ENCODE data around the gene ELF1.

The ELF1 gene

DNA sequence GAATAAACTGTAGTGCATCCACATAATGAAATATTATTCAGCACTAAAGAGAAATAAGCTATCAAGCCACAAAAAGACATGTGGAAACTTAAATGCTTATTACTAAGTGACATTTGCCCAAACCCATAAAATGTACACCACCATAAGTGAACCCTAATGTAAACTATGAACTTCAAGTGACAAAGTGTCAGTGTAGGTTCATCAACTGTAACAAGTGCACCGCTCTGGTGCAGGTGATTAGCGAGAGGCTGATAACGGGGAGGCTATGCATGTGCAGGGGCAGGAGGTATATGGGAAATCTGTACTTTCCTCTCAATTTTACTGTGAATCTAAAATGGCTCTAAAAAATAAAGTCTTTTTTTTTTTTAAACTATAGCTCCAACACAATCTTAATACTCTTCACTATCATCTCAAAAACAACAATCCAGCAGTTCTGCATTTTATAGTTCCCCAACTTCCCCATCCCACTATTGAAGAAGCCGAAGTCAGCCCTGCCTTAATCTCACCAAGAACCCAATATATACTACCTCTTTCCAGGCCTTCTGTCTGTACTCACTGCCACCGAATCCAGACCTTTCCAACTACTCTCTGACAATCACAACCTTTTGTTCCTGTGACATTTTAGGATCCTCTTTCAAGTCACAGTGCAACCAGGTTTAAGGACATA, 22.6 kb downstream of the ELF1 start:
- H3K27me3 ChIP-seq (ENCODE audit: control insufficient read depth, insufficient read depth, low read length): no peaks in the 10 kb centered on the region
- no peaks in the 10 kb centered on the region for H3K36me3 ChIP-seq (ENCODE audit: control insufficient read depth, insufficient read depth, low read length)
- no peak overlapping the region for H3K4me3 ChIP-seq (ENCODE audit: low read length)
- peaks cover 46% of the 10 kb centered on the region for H3K4me1 ChIP-seq (ENCODE audit: control insufficient read depth, insufficient read depth, low read length)
- no peaks in the 10 kb centered on the region for H3K9me3 ChIP-seq (ENCODE audit: control insufficient read depth, low read length)
- no peak overlapping the region for H3K9ac ChIP-seq (ENCODE audit: low read length)

DNA sequence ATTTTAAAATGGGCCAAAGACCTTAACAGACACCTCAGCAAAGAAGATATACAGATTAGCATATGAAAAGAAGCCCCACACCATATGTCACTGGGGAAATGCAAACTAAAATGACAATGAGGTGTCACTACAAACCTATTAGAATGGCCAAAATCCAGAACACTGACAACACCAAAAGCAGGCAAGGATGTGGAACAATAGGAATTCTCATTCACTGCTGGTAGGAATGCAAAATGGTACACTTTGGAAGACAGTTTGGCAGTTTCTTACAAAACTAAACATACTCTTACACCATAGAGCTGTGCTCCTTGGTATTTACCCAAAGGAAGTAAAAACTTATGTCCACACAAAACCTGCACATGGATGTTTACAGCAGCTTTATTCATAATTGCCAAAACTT, 23.1 kb downstream of the ELF1 start:
- H3K4me1 ChIP-seq (ENCODE audit: control insufficient read depth, insufficient read depth, low read length): peaks cover 42% of the 10 kb centered on the region
- no peak overlapping the region for H3K4me3 ChIP-seq (ENCODE audit: low read length)
- no peaks in the 10 kb centered on the region for H3K36me3 ChIP-seq (ENCODE audit: control insufficient read depth, insufficient read depth, low read length)

DNA sequence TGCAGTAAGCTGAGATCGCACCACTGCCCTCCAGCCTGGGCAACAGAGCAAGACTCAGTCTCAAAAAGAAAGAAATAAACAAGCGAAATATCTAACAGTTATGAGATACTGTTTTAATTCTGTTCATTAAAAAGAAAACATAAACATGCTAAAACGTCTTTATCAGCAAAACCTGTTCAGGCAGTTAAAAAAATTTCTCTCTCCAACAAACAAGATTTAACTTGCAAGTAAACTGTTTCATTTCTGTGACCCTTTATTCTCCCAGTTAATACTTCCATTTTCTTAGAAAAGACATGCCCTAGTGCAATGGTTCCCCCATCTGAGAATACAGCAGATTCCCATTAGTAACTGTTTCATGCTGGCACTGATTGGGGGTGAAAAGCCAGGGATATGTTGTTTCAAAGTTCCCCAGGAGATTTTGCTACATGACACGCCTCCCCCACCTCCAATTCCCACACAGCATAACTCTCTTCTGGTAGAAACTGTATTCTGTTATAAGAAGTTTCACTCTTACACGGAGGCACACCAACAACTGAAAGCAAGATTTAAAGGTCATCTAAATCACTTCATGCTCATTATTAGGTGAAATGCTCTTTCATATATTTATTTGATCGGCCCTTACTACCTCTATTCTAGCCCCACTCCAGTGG, 24.4 kb downstream of the ELF1 start:
- H3K9me3 ChIP-seq (ENCODE audit: control insufficient read depth, low read length): no peaks in the 10 kb centered on the region
- H3K9ac ChIP-seq (ENCODE audit: low read length): peak overlapping the region; percentile 24
- no peaks in the 10 kb centered on the region for H3K36me3 ChIP-seq (ENCODE audit: control insufficient read depth, insufficient read depth, low read length)
- no peaks in the 10 kb centered on the region for H3K27me3 ChIP-seq (ENCODE audit: control insufficient read depth, insufficient read depth, low read length)
- no peak overlapping the region for H3K4me3 ChIP-seq (ENCODE audit: low read length)
- H3K4me1 ChIP-seq (ENCODE audit: control insufficient read depth, insufficient read depth, low read length): peaks cover 42% of the 10 kb centered on the region

More for the DNA sequence above, 23.1 kb downstream of the ELF1 start:
- no peak overlapping the region for H3K9ac ChIP-seq (ENCODE audit: low read length)
- H3K9me3 ChIP-seq (ENCODE audit: control insufficient read depth, low read length): no peaks in the 10 kb centered on the region
- no peaks in the 10 kb centered on the region for H3K27me3 ChIP-seq (ENCODE audit: control insufficient read depth, insufficient read depth, low read length)

DNA sequence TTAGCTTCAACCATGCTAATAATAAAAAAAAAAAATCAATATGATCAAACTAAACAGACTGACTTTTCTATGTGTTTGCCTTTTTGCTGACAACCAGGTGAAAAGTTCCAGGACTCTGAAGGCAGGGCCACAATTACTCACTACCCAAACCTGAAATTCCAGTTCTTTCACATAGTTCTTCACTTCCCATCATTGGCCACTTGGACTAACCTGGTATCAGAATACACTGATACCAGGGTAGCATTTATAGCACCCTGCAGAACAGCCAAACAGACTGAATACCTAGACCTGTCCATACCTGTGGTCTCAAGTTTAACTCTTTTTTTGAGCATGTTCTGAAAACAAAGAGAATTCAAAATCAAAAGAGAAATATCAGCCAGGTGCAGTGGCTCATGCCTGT, 25.1 kb downstream of the ELF1 start:
- no peak overlapping the region for H3K9ac ChIP-seq (ENCODE audit: low read length)
- no peaks in the 10 kb centered on the region for H3K27me3 ChIP-seq (ENCODE audit: control insufficient read depth, insufficient read depth, low read length)
- no peaks in the 10 kb centered on the region for H3K36me3 ChIP-seq (ENCODE audit: control insufficient read depth, insufficient read depth, low read length)
- peaks cover 42% of the 10 kb centered on the region for H3K4me1 ChIP-seq (ENCODE audit: control insufficient read depth, insufficient read depth, low read length)
- H3K9me3 ChIP-seq (ENCODE audit: control insufficient read depth, low read length): no peaks in the 10 kb centered on the region
- H3K4me3 ChIP-seq (ENCODE audit: low read length): no peak overlapping the region

DNA sequence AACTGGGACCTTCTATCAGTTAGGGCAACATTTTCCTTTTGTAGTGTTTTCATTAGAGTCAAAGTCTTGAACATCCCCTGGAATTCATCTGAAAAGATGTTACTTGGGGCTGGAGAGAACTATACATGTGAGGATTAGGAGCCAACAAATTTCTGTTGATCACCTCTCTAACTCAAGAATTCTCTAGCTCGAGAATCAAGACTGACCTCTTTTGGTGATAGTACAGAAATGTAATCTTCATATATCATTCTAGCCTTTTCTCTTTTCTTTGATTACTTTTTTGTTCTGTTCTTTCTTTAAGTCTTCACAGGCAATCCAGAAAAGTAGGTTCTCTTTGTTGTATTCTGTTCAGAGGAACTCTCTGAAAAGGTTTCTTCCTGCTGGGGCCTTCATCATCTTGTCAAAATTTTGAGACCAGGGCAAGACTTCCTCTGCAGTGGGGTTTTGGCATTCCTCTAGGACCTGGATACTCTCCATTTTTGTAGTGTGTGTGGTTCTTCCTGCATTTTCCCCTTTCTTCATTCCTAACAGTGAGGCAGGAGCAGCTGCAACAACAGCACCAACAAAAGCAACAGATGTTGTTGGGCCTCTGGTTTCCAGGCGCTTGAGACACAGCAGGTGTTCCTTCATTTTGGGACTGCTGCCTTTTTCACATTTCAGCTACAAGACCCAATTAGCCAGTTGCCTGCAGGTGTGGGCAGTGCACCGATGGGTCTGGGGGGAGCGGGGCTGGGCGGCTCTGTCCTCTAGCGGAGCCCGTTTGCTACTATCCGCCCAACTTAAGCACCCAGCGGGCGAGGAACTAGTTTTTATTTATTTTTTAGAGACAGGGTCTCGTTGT, 26.2 kb downstream of the ELF1 start:
- Histone ChIP-seq H3K9ac (ENCODE audit: low read length) (peak overlapping the region; percentile 40), H3K9me3 (ENCODE audit: control insufficient read depth, low read length) (no peaks in the 10 kb centered on the region), H3K27me3 (ENCODE audit: control insufficient read depth, insufficient read depth, low read length) (no peaks in the 10 kb centered on the region), H3K4me1 (ENCODE audit: control insufficient read depth, insufficient read depth, low read length) (peaks cover 38% of the 10 kb centered on the region), H3K36me3 (ENCODE audit: control insufficient read depth, insufficient read depth, low read length) (no peaks in the 10 kb centered on the region), H3K4me3 (ENCODE audit: low read length) (no peak overlapping the region)

DNA sequence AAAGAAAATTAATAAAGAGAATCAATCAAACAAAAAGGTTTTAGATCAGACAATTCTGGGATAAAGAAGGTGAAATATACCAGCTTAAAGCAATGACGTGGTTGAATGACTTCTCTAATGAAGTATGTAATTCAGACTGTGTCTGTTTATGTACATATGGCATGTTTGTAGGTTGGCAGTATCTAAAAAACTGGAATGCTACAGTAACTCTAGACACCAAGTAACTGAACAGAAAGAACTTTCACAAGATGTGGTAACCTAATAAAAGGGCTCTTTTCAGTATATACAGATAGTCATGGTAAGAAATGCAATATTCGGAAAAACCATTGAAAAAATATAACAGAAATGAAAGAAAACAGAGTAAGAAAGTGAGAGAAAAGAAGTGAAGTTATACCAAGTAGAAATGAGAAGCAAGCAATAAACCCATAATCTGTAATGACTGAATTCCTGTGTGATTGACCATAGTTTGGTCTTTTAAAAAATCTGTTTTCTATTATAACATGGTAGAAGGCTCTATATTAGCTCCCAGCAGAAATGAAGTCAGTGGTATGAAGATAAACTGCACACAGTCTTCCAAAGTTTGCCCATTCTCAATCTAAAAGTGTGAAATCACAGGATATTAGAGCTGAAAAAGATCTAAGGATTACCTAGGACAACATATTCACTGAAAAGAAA, 31.4 kb downstream of the ELF1 start:
- Histone ChIP-seq H3K9ac (ENCODE audit: low read length) (no peak overlapping the region), H3K4me3 (ENCODE audit: low read length) (no peak overlapping the region), H3K9me3 (ENCODE audit: control insufficient read depth, low read length) (no peaks in the 10 kb centered on the region), H3K4me1 (ENCODE audit: control insufficient read depth, insufficient read depth, low read length) (peaks cover 43% of the 10 kb centered on the region), H3K36me3 (ENCODE audit: control insufficient read depth, insufficient read depth, low read length) (no peaks in the 10 kb centered on the region), H3K27me3 (ENCODE audit: control insufficient read depth, insufficient read depth, low read length) (no peaks in the 10 kb centered on the region)

DNA sequence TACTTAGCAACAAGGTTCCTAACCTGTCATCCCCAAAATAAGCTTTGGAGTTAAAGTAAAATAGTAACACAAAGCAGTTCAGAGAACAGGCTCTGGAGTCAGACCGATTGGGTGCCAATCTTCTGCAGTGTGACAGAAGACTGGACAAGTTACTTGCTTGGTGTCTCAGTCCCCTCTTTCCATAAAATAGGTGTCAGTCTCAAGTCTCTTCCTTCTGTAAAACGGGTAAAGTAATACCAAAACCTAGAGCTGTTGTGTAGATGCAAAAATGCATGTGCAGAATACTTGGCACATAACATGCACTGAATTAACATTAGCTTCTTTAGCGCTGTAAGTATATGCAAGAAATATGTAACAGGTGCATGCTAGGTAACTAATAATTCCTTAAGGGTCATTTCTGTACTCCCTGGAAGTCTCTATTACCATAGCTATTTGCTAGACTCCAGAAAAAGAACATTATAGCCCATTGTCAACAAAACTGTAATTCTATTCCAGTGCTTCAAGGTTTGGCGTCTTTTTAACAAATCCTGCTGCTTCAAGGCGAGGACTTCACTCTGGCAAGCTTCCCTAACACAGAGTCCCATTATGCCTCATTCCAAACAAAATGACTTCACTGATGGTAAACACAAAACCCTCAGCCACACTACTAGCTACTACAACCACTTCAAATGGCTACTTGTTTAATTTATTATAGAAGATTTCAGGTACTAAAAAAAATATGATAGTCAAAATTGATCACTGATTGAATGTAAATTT, 32.8 kb downstream of the ELF1 start:
- peak overlapping the region; percentile 8 for H3K9ac ChIP-seq (ENCODE audit: low read length)

DNA sequence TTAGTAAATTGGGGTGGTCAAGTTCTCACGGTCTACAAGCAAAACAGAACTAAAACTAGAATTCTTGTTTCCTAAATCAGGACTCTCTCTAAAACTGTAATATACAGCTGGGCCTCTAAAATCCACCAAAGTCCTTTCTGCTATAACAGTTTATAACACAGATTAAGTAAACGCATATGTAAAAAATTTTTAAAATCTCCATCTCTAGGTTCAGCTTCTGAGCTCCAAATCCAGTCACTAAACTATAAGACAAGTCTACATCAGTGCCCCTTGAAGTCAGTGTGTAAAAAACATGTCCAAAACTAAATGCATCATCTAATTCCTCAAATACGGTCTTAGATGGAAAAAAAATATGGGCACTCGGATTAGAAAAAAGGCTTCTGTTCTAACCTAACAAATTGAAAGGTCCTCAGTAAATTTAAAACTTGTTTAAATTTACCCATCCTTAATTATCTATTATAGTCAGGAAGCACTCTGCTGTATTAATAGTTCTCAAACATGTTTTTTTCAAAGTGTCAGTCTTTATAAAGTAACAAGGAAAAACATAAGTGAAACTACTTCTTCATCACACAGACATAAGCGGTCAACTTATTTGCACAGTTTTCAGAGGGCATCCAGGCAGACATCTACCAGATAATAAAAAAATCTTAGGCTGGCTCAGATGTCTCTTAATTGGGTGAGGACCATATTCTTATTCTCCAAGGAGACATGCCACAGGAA, 33.6 kb downstream of the ELF1 start:
- Histone ChIP-seq H3K9me3 (ENCODE audit: control insufficient read depth, low read length) (no peaks in the 10 kb centered on the region), H3K9ac (ENCODE audit: low read length) (peak overlapping the region; percentile 52), H3K4me1 (ENCODE audit: control insufficient read depth, insufficient read depth, low read length) (peaks cover 36% of the 10 kb centered on the region), H3K36me3 (ENCODE audit: control insufficient read depth, insufficient read depth, low read length) (no peaks in the 10 kb centered on the region), H3K27me3 (ENCODE audit: control insufficient read depth, insufficient read depth, low read length) (no peaks in the 10 kb centered on the region), H3K4me3 (ENCODE audit: low read length) (no peak overlapping the region)

More for the DNA sequence above, 32.8 kb downstream of the ELF1 start:
- H3K4me1 ChIP-seq (ENCODE audit: control insufficient read depth, insufficient read depth, low read length): peaks cover 36% of the 10 kb centered on the region
- H3K27me3 ChIP-seq (ENCODE audit: control insufficient read depth, insufficient read depth, low read length): no peaks in the 10 kb centered on the region
- H3K4me3 ChIP-seq (ENCODE audit: low read length): no peak overlapping the region
- H3K36me3 ChIP-seq (ENCODE audit: control insufficient read depth, insufficient read depth, low read length): no peaks in the 10 kb centered on the region
- H3K9me3 ChIP-seq (ENCODE audit: control insufficient read depth, low read length): no peaks in the 10 kb centered on the region

DNA sequence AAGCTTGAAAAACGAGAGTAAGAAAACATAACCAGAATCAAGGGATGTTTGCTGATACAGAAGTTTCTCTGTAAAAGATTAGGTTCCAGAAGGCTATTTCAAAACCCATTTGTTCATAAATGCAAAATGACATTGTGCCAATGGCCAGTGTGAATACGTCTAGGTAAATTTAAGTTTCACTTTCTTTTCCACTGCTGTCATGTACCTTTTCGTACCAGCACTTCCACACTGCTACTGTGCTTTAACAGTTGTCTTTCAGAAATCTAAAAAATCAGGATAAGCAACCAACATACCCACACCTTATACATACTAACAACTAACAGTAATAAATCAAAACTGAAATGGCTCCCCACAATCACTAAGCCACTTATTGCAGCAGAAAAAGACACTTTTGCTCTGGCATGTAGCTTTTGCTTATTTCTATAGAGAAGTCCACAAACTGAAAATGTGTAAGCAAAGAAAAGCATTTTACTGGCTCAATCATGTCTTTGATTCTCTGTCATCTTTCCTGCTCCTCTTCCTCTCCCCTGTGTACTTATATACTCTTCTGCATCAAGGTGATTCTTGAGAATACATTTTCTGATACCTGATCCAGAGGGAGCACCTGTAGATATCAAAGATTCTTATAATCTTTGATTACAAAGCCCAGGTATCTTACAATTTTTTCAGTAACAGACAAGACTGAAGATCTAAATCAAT, 34.3 kb downstream of the ELF1 start:
- Histone ChIP-seq H3K4me1 (ENCODE audit: control insufficient read depth, insufficient read depth, low read length) (peaks cover 40% of the 10 kb centered on the region), H3K36me3 (ENCODE audit: control insufficient read depth, insufficient read depth, low read length) (no peaks in the 10 kb centered on the region), H3K9me3 (ENCODE audit: control insufficient read depth, low read length) (no peaks in the 10 kb centered on the region), H3K4me3 (ENCODE audit: low read length) (peak overlapping the region; percentile 3), H3K27me3 (ENCODE audit: control insufficient read depth, insufficient read depth, low read length) (no peaks in the 10 kb centered on the region), H3K9ac (ENCODE audit: low read length) (peak overlapping the region; percentile 52)

DNA sequence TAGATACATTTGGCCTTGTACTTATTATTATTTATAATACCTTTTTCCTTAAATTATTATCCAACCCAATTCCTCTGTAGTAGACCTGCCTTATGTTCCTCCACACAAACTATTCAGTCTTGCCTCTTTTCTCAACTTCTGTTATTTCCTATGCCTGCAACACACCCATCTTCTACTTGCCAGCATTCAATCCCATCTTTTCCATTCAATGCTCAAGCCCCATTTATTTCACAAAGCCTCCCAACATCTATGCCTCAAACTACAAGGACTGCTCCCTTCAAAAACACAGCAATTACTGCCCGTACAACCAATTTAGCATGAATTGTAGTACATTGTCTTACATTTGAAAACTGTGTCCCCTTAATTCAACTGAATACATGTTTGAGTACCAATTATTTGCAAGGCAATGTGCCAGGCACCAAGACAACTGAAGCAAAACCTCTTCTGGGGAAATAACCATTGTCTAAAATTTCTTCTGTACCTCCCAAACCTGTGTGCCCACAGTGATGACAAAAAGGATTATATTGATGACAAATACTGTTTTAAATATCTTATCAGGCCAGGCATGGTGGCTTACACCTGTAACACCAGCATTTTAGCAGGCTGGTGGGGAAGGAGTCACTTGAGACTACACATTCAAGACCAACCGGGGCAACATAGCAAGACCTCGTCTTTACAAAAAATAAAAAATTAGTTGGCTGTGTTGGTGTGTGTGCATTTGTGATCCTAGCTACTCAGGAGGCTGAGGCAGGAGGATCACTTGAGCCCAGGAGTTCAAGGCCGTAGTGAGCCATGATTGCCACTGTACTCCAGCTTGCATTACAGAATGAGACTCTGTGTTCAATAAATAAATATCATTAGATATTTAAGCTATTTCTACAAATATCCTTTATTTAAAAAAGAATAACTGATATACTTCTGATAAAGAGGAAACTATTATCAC, 35.1 kb downstream of the ELF1 start:
- H3K27me3 ChIP-seq (ENCODE audit: control insufficient read depth, insufficient read depth, low read length): no peaks in the 10 kb centered on the region
- peaks cover 41% of the 10 kb centered on the region for H3K4me1 ChIP-seq (ENCODE audit: control insufficient read depth, insufficient read depth, low read length)
- H3K4me3 ChIP-seq (ENCODE audit: low read length): no peak overlapping the region
- no peaks in the 10 kb centered on the region for H3K9me3 ChIP-seq (ENCODE audit: control insufficient read depth, low read length)
- H3K9ac ChIP-seq (ENCODE audit: low read length): peak overlapping the region; percentile 52
- no peaks in the 10 kb centered on the region for H3K36me3 ChIP-seq (ENCODE audit: control insufficient read depth, insufficient read depth, low read length)

Measured in mucosa of stomach (tissue), 1 donor.